ENCODE results near the gene POU6F2. TPM values are rescaled to one million over a fixed set of nuclear protein-coding genes. Genes with fewer than 3 reads are reported as not detected.

POU6F2 gene
- total RNA-seq, 1 donor from 2014 or later = 9.2 TPM

- Mint-ChIP-seq H3K4me3 (no peak overlapping the region), H3K27ac (no peak overlapping the region), H3K27me3 (ENCODE audit: low read depth) (no peaks in the 10 kb centered on the region), H3K9me3 (peaks cover 2% of the 10 kb centered on the region), H3K4me1 (no peaks in the 10 kb centered on the region), H3K36me3 (no peaks in the 10 kb centered on the region)
- no peak for DNase-seq (ENCODE audit: low spot score in 2 of 2, unreplicated experiment in 2 of 2)
- TF ChIP-seq CTCF (IDR thresholded peaks at IDR 0.05; ENCODE audit: unreplicated experiment) = no peak
These were observed 21.8 kb upstream of the POU6F2 start for GRCh38 chr7:38955892-38956291.

GRCh38 chr7:38962028-38962427, 15.7 kb upstream of the POU6F2 start:
- H3K4me3 Mint-ChIP-seq = no peak overlapping the region
- no peak for DNase-seq (ENCODE audit: low spot score in 2 of 2, unreplicated experiment in 2 of 2)
- H3K27ac Mint-ChIP-seq = no peak overlapping the region
- no peaks in the 10 kb centered on the region for H3K4me1 Mint-ChIP-seq
- H3K27me3 Mint-ChIP-seq (ENCODE audit: low read depth) = no peaks in the 10 kb centered on the region
- peaks cover 13% of the 10 kb centered on the region for H3K9me3 Mint-ChIP-seq
- H3K36me3 Mint-ChIP-seq = no peaks in the 10 kb centered on the region
- no peak for TF ChIP-seq CTCF (IDR thresholded peaks at IDR 0.05; ENCODE audit: unreplicated experiment)

- Mint-ChIP-seq H3K4me1 (no peaks in the 10 kb centered on the region), H3K27me3 (ENCODE audit: low read depth) (no peaks in the 10 kb centered on the region), H3K36me3 (no peaks in the 10 kb centered on the region), H3K27ac (no peak overlapping the region), H3K9me3 (peaks cover 13% of the 10 kb centered on the region), H3K4me3 (no peak overlapping the region)
- no peak for DNase-seq (ENCODE audit: low spot score in 2 of 2, unreplicated experiment in 2 of 2)
- no peak for TF ChIP-seq CTCF (IDR thresholded peaks at IDR 0.05; ENCODE audit: unreplicated experiment)
These were observed 12.8 kb upstream of the POU6F2 start for GRCh38 chr7:38964921-38965320.

GRCh38 chr7:38973760-38974159, 3.9 kb upstream of the POU6F2 start:
- Mint-ChIP-seq H3K9me3 (no peaks in the 10 kb centered on the region), H3K27me3 (ENCODE audit: low read depth) (peaks cover 55% of the 10 kb centered on the region), H3K4me3 (no peak overlapping the region)

GRCh38 chr7:38975944-38976392, 1.7 kb upstream of the POU6F2 start:
- peak overlapping the region; percentile 65 for H3K4me3 Mint-ChIP-seq
- peaks cover 7% of the 10 kb centered on the region for H3K4me1 Mint-ChIP-seq
- TF ChIP-seq CTCF (IDR thresholded peaks at IDR 0.05; ENCODE audit: unreplicated experiment) = no peak
- H3K27me3 Mint-ChIP-seq (ENCODE audit: low read depth) = peaks cover 56% of the 10 kb centered on the region
- H3K36me3 Mint-ChIP-seq = no peaks in the 10 kb centered on the region
- peak; percentile 21 to 40 for DNase-seq (ENCODE audit: low spot score in 2 of 2, unreplicated experiment in 2 of 2)
- no peaks in the 10 kb centered on the region for H3K9me3 Mint-ChIP-seq
- H3K27ac Mint-ChIP-seq = no peak overlapping the region

More at GRCh38 chr7:38973760-38974159, 3.9 kb upstream of the POU6F2 start:
- Mint-ChIP-seq H3K27ac (no peak overlapping the region), H3K36me3 (no peaks in the 10 kb centered on the region), H3K4me1 (peaks cover 6% of the 10 kb centered on the region)
- TF ChIP-seq CTCF (IDR thresholded peaks at IDR 0.05; ENCODE audit: unreplicated experiment) = no peak
- no peak for DNase-seq (ENCODE audit: low spot score in 2 of 2, unreplicated experiment in 2 of 2)

- H3K27ac Mint-ChIP-seq = no peak overlapping the region
- no peak for DNase-seq (ENCODE audit: low spot score in 2 of 2, unreplicated experiment in 2 of 2)
- TF ChIP-seq CTCF (IDR thresholded peaks at IDR 0.05; ENCODE audit: unreplicated experiment) = no peak
- no peaks in the 10 kb centered on the region for H3K9me3 Mint-ChIP-seq
- H3K36me3 Mint-ChIP-seq = no peaks in the 10 kb centered on the region
- no peak overlapping the region for H3K4me3 Mint-ChIP-seq
- H3K4me1 Mint-ChIP-seq = peaks cover 12% of the 10 kb centered on the region
- H3K27me3 Mint-ChIP-seq (ENCODE audit: low read depth) = peaks cover 46% of the 10 kb centered on the region
These were observed 782 bp downstream of the POU6F2 start for GRCh38 chr7:38978491-38978890.

Measured in mesothelial cell of epicardium (in vitro differentiated cells).